A172 (cell line): ENCODE data around the gene PLCH2. TPM values are rescaled to one million over a fixed set of nuclear protein-coding genes. Genes with fewer than 3 reads are reported as not detected.

Source experiments
- DNase-seq: peaks from one replicate; pipeline ENCODE4 v3.0.0-alpha.2; 2015; ENCODE audit warnings: low spot score
- total RNA-seq: library from RNA; depleted of rRNA; stranded (reverse); fragments of >200 nt; shearing (Covaris generic); gene quantifications from 2 replicates; pipeline ENCODE4 v1.2.3, GENCODE V29; 2014

PLCH2 gene
- total RNA-seq, 1 experiment from 2014 or later = not detected

GRCh38 chr1:2514863-2515762 is 39.0 kb downstream of the PLCH2 start:
- DNase-seq = no peak

- no peak for DNase-seq
Observed at GRCh38 chr1:2515763-2516080, 39.6 kb downstream of the PLCH2 start.

- no peak for DNase-seq
Observed at GRCh38 chr1:2516124-2516523, 40.0 kb downstream of the PLCH2 start.

DNA sequence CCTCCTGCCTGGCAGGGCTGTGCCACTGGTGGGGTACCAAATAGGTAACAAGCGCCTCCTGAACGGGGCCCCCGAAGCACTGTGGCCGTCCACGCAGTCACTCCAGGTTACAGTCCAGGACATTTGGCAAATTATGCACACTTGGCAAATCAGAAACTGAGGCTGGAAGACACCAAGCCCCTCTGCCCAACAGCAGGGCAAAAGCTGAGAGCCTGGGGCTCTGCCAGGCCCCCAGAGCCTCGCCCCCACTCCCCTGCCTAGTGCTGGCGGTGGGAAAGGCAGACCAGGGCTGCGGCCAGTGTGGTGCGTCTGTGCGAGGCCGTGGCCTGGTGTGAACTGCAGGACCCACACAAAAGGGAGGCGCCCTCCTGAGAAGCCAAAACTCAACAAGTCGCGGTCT is 40.9 kb downstream of the PLCH2 start:
- DNase-seq = no peak

DNA sequence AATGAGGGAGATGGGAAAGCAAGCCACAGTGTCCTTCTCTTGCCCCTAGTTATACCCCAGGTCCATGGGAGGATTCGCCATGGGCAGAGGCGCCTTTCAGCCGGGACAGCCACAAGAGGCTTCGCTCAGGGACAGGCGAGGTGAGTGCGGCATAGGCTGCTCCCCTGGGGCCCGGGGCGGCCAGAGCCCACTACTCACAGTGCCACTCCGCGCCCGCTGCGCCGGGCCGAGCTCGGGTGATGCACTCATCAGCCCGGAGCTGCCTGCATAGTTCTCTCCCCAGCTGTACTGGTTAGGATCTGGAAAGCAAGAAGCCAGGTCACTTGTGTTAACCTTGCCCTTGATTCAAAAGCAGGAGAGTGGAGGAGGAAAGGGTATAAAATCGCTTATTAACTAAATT is 41.9 kb downstream of the PLCH2 start:
- no peak for DNase-seq

- no peak for DNase-seq
Observed at GRCh38 chr1:2518528-2518927, 42.4 kb downstream of the PLCH2 start.

- DNase-seq = no peak
Observed at GRCh38 chr1:2519029-2519685, 43.1 kb downstream of the PLCH2 start.

GRCh38 chr1:2519729-2520128 is 43.6 kb downstream of the PLCH2 start:
- no peak for DNase-seq

- no peak for DNase-seq
Observed at GRCh38 chr1:2520206-2520605, 44.1 kb downstream of the PLCH2 start.

DNA sequence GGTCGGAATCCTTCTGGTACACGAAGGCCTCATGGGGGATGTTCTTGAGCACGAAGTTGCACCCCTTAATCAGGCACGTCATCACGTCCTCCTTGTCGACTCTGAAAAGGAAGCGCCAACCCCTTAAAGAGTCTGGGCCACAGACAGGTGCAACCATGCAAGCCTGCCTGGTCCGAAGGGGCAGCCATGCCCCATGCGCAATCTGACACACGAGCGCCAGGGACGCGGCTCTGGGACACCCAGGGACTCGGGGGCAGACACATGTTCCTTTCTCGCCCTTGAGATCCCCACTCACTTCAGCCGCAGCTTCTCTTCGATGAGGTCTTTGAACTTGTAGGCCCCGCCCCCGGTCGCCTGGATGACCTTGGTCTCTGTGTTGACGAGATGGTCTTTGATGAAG is 44.7 kb downstream of the PLCH2 start:
- no peak for DNase-seq

DNA sequence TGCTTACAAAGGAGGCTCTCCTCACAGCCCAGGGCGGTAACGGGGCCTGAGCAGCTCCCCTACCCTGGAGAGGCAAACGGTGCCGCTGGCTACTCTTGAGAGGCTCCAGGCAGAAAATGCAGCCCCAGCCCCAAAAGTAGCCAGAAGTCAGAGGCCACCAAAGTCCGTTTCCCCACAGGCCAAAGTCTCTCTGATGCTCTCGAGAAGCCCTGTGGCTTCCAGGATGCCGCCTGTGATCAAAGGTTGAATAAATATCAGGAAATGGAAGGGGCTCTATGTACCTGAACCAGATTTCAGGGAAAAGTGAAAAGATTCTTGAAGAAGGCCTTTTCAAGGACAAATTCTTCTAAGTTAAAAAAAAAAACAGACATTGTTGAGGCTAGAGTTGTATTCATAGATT is 46.1 kb downstream of the PLCH2 start:
- no peak for DNase-seq

- DNase-seq = no peak
Observed at GRCh38 chr1:2523191-2523890, 47.3 kb downstream of the PLCH2 start.

- DNase-seq = no peak
Observed at GRCh38 chr1:2523891-2524609, 48.0 kb downstream of the PLCH2 start.

DNA sequence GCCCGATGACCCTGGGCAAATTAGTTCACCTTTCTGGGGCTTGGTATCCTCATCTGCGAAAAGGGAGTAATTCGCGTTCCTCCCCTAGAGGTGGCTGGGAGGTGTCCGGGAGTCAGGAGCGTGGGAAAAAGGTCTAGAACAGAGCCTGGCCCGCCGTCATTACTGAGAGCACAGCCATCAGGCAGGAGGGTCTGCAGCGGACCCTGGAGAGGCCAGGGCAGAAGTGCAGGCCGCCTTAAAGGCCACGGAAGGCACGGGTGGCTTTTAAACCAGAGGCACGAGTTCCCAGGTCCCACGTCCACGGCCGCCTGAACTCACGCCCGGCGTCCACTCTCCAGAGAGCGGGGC is 49.5 kb downstream of the PLCH2 start:
- DNase-seq = no peak

GRCh38 chr1:2525920-2526823 is 50.1 kb downstream of the PLCH2 start, which contains the start of gene PANK4:
Gene PANK4, minus strand, starts transcription at chr1:2526596. Its CDS starts 9 bp downstream, at chr1:2526587.
- DNase-seq = peak; percentile 69

GRCh38 chr1:2526824-2527555 is 50.9 kb downstream of the PLCH2 start:
- DNase-seq = peak; percentile 48

DNA sequence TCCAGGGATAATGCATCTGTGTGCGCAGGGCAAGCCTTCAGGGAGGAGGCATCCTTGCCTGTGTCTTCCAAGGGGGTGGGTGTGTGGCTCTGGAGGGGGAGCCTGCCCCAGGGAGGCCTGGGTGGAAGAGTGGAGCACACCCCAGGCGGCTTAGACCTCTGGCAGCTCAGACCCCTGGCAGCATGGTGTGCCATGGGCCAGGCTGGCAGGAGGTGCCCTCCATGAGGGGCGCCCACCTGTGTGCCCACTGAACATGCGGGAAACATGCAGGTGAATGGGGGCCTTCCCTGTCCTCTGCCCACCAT is 51.4 kb downstream of the PLCH2 start:
- no peak for DNase-seq

DNA sequence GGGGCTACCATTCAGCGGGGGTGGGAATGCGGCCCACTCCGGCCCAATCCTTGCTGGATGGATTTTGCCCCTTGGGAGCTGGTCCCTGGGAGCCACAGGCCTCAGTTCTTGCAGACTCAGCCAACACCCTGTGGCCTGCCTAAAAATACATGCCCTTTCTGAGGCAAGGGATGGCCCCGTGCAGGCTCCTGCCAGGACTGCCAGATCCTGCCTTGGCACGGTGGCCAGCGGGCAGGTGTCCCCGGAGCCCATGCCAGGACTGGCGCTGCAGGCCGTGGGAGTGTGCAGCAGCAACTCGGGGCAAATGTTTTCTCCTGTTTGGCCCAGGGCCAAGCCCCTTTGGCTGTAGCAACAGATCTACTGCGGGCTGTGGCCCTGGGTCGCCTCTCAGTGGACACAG is 51.9 kb downstream of the PLCH2 start:
- DNase-seq = no peak

- no peak for DNase-seq
Observed at GRCh38 chr1:2528611-2528965, 52.5 kb downstream of the PLCH2 start.

DNA sequence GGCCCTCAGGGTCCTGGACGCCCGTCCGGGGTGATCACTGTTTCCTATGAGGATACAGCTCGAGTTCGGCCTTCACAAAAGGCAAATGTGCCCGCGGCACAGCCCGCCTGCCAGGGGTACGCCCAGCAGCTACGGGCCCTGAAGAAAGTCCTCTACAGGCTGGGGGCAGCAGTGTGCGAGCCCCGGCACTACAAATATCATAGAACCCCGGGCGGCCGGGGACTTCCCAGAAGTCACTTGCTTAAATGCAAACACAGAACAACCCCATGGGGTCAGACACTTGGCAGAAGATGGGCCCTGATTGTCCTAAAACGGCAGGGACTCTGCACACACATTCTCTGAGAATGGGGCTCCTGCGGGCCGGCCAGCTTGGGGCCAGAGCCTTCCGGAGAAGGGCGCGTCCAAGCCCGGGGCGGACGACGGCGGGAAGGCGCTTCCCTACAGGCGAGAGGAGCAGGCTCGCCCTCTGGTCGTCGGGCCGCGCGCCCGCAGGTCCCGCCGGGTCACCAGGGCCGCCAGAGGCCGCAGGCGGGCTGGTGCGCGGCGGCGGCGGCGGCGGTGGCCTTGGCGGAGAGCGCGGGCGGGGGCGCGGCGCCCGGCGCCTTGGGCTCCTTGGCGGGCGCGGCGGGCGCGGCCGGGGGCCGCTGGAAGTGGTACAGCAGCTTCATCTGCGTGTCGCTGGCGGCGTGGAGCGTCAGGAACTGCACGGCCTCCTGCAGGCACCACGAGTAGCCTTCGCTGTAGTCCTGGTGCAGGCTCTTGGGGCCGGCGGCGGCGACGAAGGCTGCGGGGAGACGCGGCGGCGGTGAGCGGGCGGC is 53.1 kb downstream of the PLCH2 start:
- DNase-seq = no peak
